SH-SY5Y (cell line): ENCODE results near the gene CALU.

ENCODE experiments used
- GATA2 ChIP-seq: IDR thresholded peaks from 2 replicates; pipeline ENCODE4 v1.6.1; 2011; ENCODE audit warnings: mild to moderate bottlenecking, low read depth, low read length
- GATA3 ChIP-seq: IDR thresholded peaks from 2 replicates; pipeline ENCODE4 v1.6.1; 2011; ENCODE audit warnings: low read depth, mild to moderate bottlenecking, low read length, moderate library complexity

- TF ChIP-seq GATA2 (no peak), GATA3 (no peak)
These were observed 5.9 kb upstream of the CALU start for GRCh38 chr7:128733278-128733645.
